HL-60 (cell line): ENCODE data around the gene LDB2.

Experiments
- DNase-seq, 2 experiments: peaks; one replicate each; pipeline ENCODE4 v3.0.0-alpha.2; 2010 to 2020; ENCODE audit warnings: low read depth in 1 of 2, low spot score in 1 of 2
- H3K27ac ChIP-seq: fragments of 250-450 bp; sonication (Bioruptor Pico); replicated peaks from 2 replicates; pipeline ENCODE4 v1.5.1; 2020; ENCODE audit warnings: mild to moderate bottlenecking, moderate library complexity
- H3K27me3 ChIP-seq: fragments of 250-450 bp; sonication (Bioruptor Pico); 2 replicates; pipeline ENCODE4 v1.5.1; 2021; ENCODE audit warnings: mild to moderate bottlenecking, moderate library complexity; ENCODE audit not compliant: insufficient read depth, poor library complexity, severe bottlenecking
- H3K4me3 ChIP-seq: replicated peaks from 2 replicates; pipeline ENCODE4 v1.5.1; 2011; ENCODE audit warnings: mild to moderate bottlenecking, control low read depth, low read length; ENCODE audit not compliant: insufficient read depth
- CTCF ChIP-seq: IDR thresholded peaks from one replicate; pipeline ENCODE4 v1.5.1; 2011; ENCODE audit warnings: low read length, control low read depth, inconsistent platforms; ENCODE audit not compliant: insufficient read depth
- GABPA ChIP-seq: IDR thresholded peaks from 2 replicates; pipeline ENCODE4 v1.6.1; 2012; ENCODE audit warnings: low read depth
- POLR2AphosphoS5 ChIP-seq: IDR thresholded peaks from 2 replicates; pipeline ENCODE4 v1.6.1; 2012; ENCODE audit warnings: low read depth
- REST ChIP-seq: IDR thresholded peaks from 2 replicates; pipeline ENCODE4 v1.6.1; 2012; ENCODE audit warnings: low read depth; ENCODE audit not compliant: insufficient replicate concordance
- SPI1 ChIP-seq: IDR thresholded peaks from 2 replicates; pipeline ENCODE4 v1.6.1; 2012; ENCODE audit warnings: low read depth, mild to moderate bottlenecking, borderline replicate concordance

LDB2 gene

GRCh38 chr4:16826406-16826910, 72.0 kb downstream of the LDB2 start:
- H3K4me3 ChIP-seq, result no peak overlapping the region
- no peak for TF ChIP-seq SPI1
- TF ChIP-seq CTCF, result no peak
- TF ChIP-seq GABPA, result no peak
- no peak for TF ChIP-seq POLR2AphosphoS5
- TF ChIP-seq REST, result no peak
- DNase-seq, result no peak
- no peaks in the 10 kb centered on the region for H3K27me3 ChIP-seq
- no peak overlapping the region for H3K27ac ChIP-seq

GRCh38 chr4:16824278-16824806, 74.1 kb downstream of the LDB2 start:
- TF ChIP-seq CTCF, result no peak
- TF ChIP-seq REST, result no peak
- TF ChIP-seq GABPA, result no peak
- no peak for TF ChIP-seq SPI1
- TF ChIP-seq POLR2AphosphoS5, result no peak
- no peak for DNase-seq
- Histone ChIP-seq H3K27ac (no peak overlapping the region), H3K27me3 (no peaks in the 10 kb centered on the region), H3K4me3 (no peak overlapping the region)

- no peak for TF ChIP-seq REST
- no peak for TF ChIP-seq SPI1
- TF ChIP-seq CTCF, result no peak
- TF ChIP-seq POLR2AphosphoS5, result no peak
- TF ChIP-seq GABPA, result no peak
- no peak overlapping the region for H3K27ac ChIP-seq
- H3K4me3 ChIP-seq, result no peak overlapping the region
- H3K27me3 ChIP-seq, result no peaks in the 10 kb centered on the region
- DNase-seq, result no peak
Observed at GRCh38 chr4:16820329-16820728, 78.1 kb downstream of the LDB2 start.
